Measurements from ENCODE around the gene STEAP1B.
A peak's percentile ranks its signal among the peaks of the same experiment; 100 is the strongest.
"Not testable (repeated sequence)": the region's sequence is repeated elsewhere in the genome, so short reads cannot be mapped to it uniquely, and the experiment has no call there.

Gene STEAP1B

GRCh38 chr7:22499888-22500689 lies at the start of gene STEAP1B:
TSS of gene STEAP1B (minus strand) at chr7:22500188. CDS start at chr7:22494855, 5,333 bp downstream.
- DNase-seq: peak; percentile 90

DNA sequence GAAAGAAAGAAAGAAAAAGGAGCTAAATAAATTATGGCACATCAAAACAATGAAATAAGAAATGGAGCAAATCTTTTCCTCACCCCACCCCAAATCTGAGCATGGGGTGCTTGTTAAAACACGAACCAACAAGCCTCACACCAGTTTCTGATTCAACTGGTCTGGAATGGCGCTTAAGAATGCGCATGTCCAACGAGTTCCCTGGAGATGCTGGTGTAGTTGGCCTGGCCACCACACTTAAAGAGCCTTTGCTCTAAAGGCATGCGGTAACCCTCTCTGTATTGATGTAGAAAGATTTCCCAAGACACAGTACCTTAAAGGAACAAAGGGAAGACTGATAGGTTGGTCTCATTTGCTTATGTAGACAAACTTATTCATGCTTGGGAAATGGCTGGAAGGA lies 49.1 kb upstream of the STEAP1B start:
- no peak for DNase-seq

GRCh38 chr7:22548313-22548712 lies 48.3 kb upstream of the STEAP1B start:
- DNase-seq: no peak

DNA sequence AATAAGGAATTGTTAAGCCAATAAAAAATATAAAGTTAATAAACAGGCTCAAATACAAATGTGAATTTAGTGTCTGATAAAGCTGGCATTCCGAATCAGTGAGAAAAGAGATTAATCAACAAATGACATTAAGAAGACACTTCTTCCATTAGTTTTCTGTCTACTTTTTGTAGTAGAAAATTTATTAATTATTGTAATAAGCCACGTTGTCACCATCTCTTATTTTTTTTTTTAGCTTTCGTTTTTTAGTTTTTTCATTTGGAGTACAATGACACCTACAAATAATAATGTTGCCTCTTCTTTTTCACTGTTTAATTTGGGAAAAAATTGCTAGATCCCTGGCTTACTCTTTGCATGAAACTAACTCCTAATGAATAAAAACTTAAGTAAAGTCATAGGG lies 46.8 kb upstream of the STEAP1B start:
- no peak for DNase-seq

- DNase-seq: no peak
These were observed 45.5 kb upstream of the STEAP1B start for GRCh38 chr7:22545529-22545928.

- no peak for DNase-seq
These were observed 44.3 kb upstream of the STEAP1B start for GRCh38 chr7:22544245-22544644.

DNA sequence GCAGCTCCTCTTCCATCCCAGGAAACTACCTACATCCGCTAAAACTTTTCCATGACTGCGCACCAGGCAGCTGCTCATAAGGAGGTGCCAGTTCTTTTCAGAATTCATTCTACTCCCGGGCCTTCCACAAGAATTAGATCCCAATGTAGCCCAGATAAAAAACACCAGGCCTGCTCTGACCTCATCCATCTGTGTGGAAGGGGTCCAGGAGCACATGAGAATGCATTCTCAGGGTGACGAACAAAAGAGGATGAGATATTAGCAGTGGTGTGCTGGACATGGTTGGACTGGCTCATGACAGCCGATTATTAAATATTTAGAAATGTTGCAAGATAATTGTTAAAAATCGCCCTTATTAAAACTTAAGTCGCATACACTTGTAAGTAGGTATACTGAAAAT lies 43.2 kb upstream of the STEAP1B start:
- DNase-seq: no peak

DNA sequence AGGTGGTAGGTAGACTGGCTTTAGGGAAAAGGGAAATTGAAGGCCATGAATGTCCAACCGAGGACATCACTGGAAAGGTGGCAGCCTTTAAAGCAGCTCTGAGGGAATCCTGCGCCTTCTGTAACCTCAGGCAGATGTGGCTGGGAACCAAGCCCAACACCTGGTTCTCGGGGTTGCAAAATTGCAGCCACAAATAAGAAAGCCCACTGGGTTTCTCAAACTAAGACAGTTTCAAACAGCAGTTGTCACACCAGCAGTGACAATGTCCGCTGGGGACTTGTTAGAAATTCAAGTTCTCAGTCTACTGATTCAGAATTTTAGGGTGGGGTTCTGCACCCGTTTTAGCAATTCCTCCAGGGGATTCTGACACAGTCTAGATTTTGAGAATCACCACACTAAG lies 42.7 kb upstream of the STEAP1B start:
- DNase-seq: no peak

- no peak for DNase-seq
These were observed 42.3 kb upstream of the STEAP1B start for GRCh38 chr7:22542254-22542653.

DNA sequence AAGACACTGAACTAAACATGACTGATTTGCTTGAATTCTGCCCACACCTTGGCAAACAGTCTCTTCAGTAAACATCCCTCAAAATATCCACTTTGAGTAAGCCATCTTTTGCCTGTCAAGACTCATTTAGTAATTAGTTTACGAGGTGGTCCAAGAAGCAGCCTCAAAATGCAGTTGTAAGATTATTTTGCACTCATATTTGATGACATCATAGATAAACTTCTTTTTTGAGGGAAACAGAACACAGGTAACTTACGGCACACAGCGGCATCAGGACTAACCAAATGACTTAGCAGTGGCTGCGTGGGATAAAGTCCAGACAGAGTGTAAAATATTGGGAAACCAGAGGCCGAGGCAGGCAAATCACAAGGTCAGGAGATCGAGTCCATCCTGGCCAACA lies 41.8 kb upstream of the STEAP1B start:
- no peak for DNase-seq

GRCh38 chr7:22528537-22528936 lies 28.5 kb upstream of the STEAP1B start:
- not testable (repeated sequence) for DNase-seq

DNA sequence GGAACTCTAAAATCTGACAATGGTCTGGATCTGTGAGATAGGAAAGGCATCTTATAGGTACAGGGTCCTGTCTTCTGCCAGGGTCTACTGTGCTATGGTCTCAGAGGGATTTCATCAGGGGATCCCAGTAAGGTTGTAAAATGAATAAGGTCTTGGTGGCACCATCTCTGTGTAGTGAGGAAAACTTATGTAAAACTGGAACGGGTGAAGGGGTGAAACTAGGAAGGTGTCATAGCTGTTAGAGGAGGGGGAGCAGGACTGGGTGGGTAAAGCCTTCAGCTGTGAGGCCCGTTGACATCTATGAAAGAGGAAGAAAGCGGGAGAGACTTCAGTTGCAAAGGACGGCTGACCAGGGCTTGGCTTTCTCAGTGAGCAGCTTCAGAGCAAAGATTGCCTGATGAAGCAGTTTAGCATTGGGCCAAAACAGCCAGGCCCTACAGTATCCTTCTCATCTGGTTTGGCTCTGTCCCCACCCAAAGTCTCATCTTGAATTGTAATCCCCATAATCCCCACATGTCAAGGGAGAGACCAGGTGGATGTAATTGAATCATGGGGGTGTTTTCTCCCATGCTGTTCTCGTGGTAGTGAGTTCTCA lies 24.5 kb upstream of the STEAP1B start:
- not testable (repeated sequence) for DNase-seq

- DNase-seq: peak; percentile 13
These were observed 23.7 kb upstream of the STEAP1B start for GRCh38 chr7:22523478-22524352.

- not testable (repeated sequence) for DNase-seq
These were observed 19.6 kb upstream of the STEAP1B start for GRCh38 chr7:22519560-22519959.

- not testable (repeated sequence) for DNase-seq
These were observed 17.0 kb upstream of the STEAP1B start for GRCh38 chr7:22516950-22517349.

- not testable (repeated sequence) for DNase-seq
These were observed 15.0 kb upstream of the STEAP1B start for GRCh38 chr7:22514963-22515362.

- not testable (repeated sequence) for DNase-seq
These were observed 7.3 kb upstream of the STEAP1B start for GRCh38 chr7:22507320-22507719.

DNA sequence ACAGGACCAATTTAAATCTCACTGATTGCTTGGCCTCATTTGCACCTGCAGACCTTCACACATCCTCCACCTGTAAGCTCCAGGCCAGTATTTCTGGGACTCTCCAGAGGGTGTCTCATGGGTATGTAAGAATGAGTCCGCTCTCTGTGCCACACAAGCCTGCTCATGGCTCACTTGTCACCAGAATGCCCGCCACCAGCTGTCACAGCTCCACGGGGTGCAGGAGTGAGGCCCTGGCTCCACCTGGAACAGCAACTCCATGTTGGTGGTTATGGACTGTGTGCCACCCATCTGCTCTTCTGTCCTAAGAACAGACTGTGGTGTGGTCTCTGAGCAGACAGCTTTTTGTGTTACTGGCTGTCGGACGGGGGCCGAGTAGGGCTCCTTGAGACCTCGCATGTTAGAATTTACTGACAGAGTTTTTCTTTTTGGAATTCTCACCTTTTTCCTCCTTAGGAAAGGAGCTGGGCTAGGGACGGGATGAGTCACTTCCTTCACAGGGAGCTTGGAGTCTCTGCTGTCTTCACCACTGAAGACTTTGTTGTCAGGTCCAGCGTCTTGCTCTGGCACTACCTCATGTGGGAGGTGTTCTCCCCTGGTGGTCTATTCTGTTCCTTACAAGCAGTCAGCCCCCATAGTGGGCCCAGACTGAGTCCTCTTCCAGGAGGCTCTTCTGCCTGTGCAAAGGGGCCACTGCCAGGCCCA lies 6.5 kb upstream of the STEAP1B start:
- not testable (repeated sequence) for DNase-seq

DNA sequence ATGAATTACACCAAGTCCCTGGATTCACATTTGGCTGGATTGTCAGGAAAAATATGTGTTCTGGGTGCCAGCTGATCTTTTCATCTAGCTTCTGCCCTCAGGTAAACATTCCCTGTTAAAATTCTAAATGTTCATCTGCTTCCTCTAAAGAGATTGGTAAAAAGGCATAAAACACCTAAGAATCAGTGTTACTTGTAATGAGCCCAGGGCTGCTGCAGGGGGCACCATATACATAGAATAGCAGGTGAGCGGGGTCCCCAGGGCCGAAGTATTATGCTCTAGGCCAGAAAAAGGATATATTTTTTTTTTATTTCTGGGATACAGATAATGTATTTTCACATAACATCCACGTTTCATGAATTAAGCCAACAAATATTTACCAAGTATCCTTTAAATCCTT lies 4.5 kb upstream of the STEAP1B start:
- DNase-seq: not testable (repeated sequence)

DNA sequence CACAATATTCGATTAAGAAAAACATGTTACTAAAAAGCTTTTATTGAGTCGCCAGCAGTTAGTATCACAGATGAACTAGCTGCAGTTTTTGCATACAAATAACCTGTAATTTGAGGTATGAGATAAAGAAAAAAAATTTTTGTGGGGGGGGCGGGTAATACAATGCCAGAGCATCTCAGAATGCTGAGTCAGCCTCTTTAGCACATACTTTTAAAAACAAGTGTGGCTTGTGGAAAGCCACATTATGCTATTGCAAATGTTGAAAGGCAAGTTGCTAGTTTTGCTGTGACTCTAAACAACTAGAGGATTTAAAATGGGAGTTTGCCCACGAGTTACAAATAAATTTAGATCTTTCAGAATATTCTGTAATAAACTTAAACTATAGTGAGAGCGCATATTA lies 2.1 kb upstream of the STEAP1B start:
- DNase-seq: not testable (repeated sequence)

- peak; percentile 31 for DNase-seq
These were observed 1.3 kb upstream of the STEAP1B start for GRCh38 chr7:22501336-22501735.

- no peak for DNase-seq
These were observed 944 bp downstream of the STEAP1B start for GRCh38 chr7:22499044-22499443.

DNA sequence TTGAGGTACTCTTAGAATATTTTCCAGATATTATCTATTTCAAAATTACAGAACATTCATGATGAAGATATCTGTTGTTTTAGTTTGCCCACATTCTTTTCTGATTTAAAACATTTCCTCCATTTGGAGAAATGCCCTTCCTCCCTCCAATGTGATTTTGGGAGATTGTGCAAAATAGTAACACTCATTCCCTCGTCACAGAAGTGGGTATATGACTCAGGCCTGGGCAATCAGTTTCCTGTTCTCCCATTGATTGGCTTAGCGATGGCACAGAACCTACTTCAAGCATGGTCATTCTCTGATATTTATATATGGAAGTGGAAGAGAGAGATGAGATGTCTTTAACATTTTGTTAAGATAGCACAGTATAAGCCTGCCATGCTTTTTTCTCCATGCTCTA lies 3.1 kb downstream of the STEAP1B start:
- not testable (repeated sequence) for DNase-seq
